Transverse colon (tissue), 4 donors: Measurements from ENCODE around the gene FRAS1. TPM values are rescaled to one million over a fixed set of nuclear protein-coding genes. Genes with fewer than 3 reads are reported as not detected.
"Not testable (repeated sequence)": the region's sequence is repeated elsewhere in the genome, so short reads cannot be mapped to it uniquely, and the experiment has no call there.

Experiments used
- DNase-seq: peaks from one replicate; pipeline ENCODE4 v3.0.0-alpha.2; 2019
- H3K27ac ChIP-seq, 4 donors: fragments of 200-600 bp; sonication (generic); 2 replicates each; pipeline ENCODE4 v1.5.1; 2016 to 2018; ENCODE audit warnings: inconsistent platforms in 4 of 4
- H3K27me3 ChIP-seq: fragments of 200-600 bp; sonication (generic); 2 replicates; pipeline ENCODE4 v1.5.1; 2017; ENCODE audit warnings: inconsistent platforms
- H3K36me3 ChIP-seq, 4 donors: fragments of 200-600 bp; sonication (generic); 2 replicates each; pipeline ENCODE4 v1.5.1; 2017 to 2019; ENCODE audit warnings: inconsistent platforms in 4 of 4
- H3K4me1 ChIP-seq, 4 donors: fragments of 200-600 bp; sonication (generic); 2 replicates each; pipeline ENCODE4 v1.5.1; 2017 to 2020; ENCODE audit warnings: inconsistent platforms in 4 of 4
- H3K4me3 ChIP-seq, 4 donors: fragments of 200-600 bp; sonication (generic); 1 replicate in 1 of 4; 2 replicates in 3 of 4; pipeline versions ENCODE4 v1.5.1 to v1.6.1; 2017 to 2019; ENCODE audit warnings: inconsistent platforms in 4 of 4
- H3K9me3 ChIP-seq, 2 donors: fragments of 200-600 bp; sonication (generic); 2 replicates each; pipeline ENCODE4 v1.5.1; 2017 to 2019; ENCODE audit warnings: inconsistent platforms in 2 of 2
- CTCF ChIP-seq, 5 experiments: fragments of 200-600 bp in 3 of 5; fragments of 450-650 bp in 2 of 5; sonication (generic) in 3 of 5; IDR thresholded peaks; 1 replicate in 2 of 5; 2 replicates in 3 of 5; pipeline ENCODE4 v1.5.1; 2016 to 2017; ENCODE audit warnings: antibody characterized with exemption in 5 of 5, inconsistent platforms in 3 of 5, mild to moderate bottlenecking in 2 of 5, moderate library complexity in 1 of 5
- EP300 ChIP-seq: sonication (generic); formaldehyde crosslinking; IDR thresholded peaks from one replicate; pipeline ENCODE4 v1.6.1; 2017; ENCODE audit warnings: antibody characterized with exemption, low read depth
- POLR2A ChIP-seq: fragments of 450-650 bp; IDR thresholded peaks from one replicate; pipeline ENCODE4 v1.6.1; 2016; ENCODE audit warnings: antibody characterized with exemption, mild to moderate bottlenecking, moderate library complexity
- POLR2AphosphoS5 ChIP-seq, 3 donors: sonication (generic); formaldehyde crosslinking; IDR thresholded peaks; one replicate each; pipeline ENCODE4 v1.6.1; 2016; ENCODE audit warnings: antibody characterized with exemption in 3 of 3
- WGBS, 2 donors: methylation state at CpG; one replicate each; pipeline ENCODE4 v1.1.5; 2018; ENCODE audit warnings: low coverage in 1 of 2; 5-methylcytosine and 5-hydroxymethylcytosine counted together
- in situ Hi-C, 4 donors: fragments of 200-750 bp; cut with MboI; loops; one replicate each; pipeline versions ENCODE4 v1.15.0 to v1.15.1; 2017; ENCODE audit warnings: low sequenced_read_pairs in 3 of 4, low pct_ligation_motif_present in 1 of 4, low pct_unique_long_range_greater_than_20kb in 1 of 4
- intact Hi-C: fragments of 100-400 bp; cut with DNase I; formaldehyde crosslinking; loops from one replicate; pipeline ENCODE4 v1.15.1; 2023; ENCODE audit warnings: low total_unique reads
- total RNA-seq, 4 donors: library from RNA; depleted of rRNA; stranded (reverse); fragments of >200 nt; gene quantifications; one replicate each; pipeline ENCODE4 v1.1.0, GENCODE V29; 2016

FRAS1 gene
- total RNA-seq, 4 donors from 2014 or later, result 1.8 to 9.7 (median 3.1) TPM

- DNase-seq, result no peak
- 36 to 40% methylated on average over 2 of the region's 2 CpGs for WGBS, 2 donors
- no peaks in the 10 kb centered on the region for H3K36me3 ChIP-seq
- H3K27me3 ChIP-seq, result no peaks in the 10 kb centered on the region
- no peak for TF ChIP-seq POLR2AphosphoS5 (IDR thresholded peaks at IDR 0.05)
- no peak for TF ChIP-seq CTCF (IDR thresholded peaks at IDR 0.05)
- no peak for TF ChIP-seq EP300
- TF ChIP-seq POLR2A, result no peak
- no peaks in the 10 kb centered on the region for H3K9me3 ChIP-seq
- no peak overlapping the region for H3K27ac ChIP-seq
- intact Hi-C loops (no loop called here), in situ Hi-C loops (no loop called here)
- H3K4me3 ChIP-seq, result no peak overlapping the region
- no peaks in the 10 kb centered on the region for H3K4me1 ChIP-seq
These were observed 427.5 kb downstream of the FRAS1 start for GRCh38 chr4:78484574-78484973.

- in situ Hi-C loops (no loop called here), intact Hi-C loops (no loop called here)
- Histone ChIP-seq H3K27ac (no peak overlapping the region), H3K4me3 (no peak overlapping the region), H3K36me3 (no peaks in the 10 kb centered on the region), H3K4me1 (no peaks in the 10 kb centered on the region), H3K9me3 (no peaks in the 10 kb centered on the region), H3K27me3 (no peaks in the 10 kb centered on the region)
- no peak for DNase-seq
- TF ChIP-seq POLR2AphosphoS5 (IDR thresholded peaks at IDR 0.05) (no peak), EP300 (no peak), CTCF (IDR thresholded peaks at IDR 0.05) (no peak), POLR2A (no peak)
These were observed 436.6 kb downstream of the FRAS1 start for GRCh38 chr4:78493731-78494130.

- Histone ChIP-seq H3K27ac (no peak overlapping the region), H3K36me3 (no peaks in the 10 kb centered on the region), H3K27me3 (no peaks in the 10 kb centered on the region), H3K4me3 (no peak overlapping the region), H3K4me1 (no peaks in the 10 kb centered on the region), H3K9me3 (no peaks in the 10 kb centered on the region)
- TF ChIP-seq POLR2AphosphoS5 (IDR thresholded peaks at IDR 0.05) (no peak), EP300 (no peak), CTCF (IDR thresholded peaks at IDR 0.05) (no peak), POLR2A (no peak)
- no peak for DNase-seq
- intact Hi-C loops, result no loop called here
- in situ Hi-C loops, result no loop called here
- WGBS, 2 donors, result 81 to 83% methylated on average over 4 of the region's 4 CpGs
These were observed 439.0 kb downstream of the FRAS1 start for GRCh38 chr4:78496021-78496643.

- intact Hi-C loops, H3K27ac ChIP-seq, H3K9me3 ChIP-seq, H3K36me3 ChIP-seq, H3K4me1 ChIP-seq, H3K4me3 ChIP-seq, DNase-seq, H3K27me3 ChIP-seq: not testable (repeated sequence)
- in situ Hi-C loops, result loop anchor here in 2 of 4 donors (25.0 kb wide), 1 partner anchor 544 kb away; no protein-coding TSS in a partner anchor
- WGBS, 2 donors, result 66% methylated on average over 10 of the region's 10 CpGs; no CpG with 5 or more reads in 1 of the 2 donors
These were observed 449.1 kb downstream of the FRAS1 start for GRCh38 chr4:78506260-78506659.

GRCh38 chr4:78509043-78509442 lies 451.9 kb downstream of the FRAS1 start:
- no peaks in the 10 kb centered on the region for H3K27me3 ChIP-seq
- intact Hi-C loops, result no loop called here
- no peak overlapping the region for H3K4me3 ChIP-seq
- WGBS, 2 donors, result 74 to 90% methylated on average over 2 of the region's 2 CpGs
- in situ Hi-C loops, result loop anchor here in 2 of 4 donors (25.0 kb wide), 1 partner anchor 547 kb away; no protein-coding TSS in a partner anchor
- H3K36me3 ChIP-seq, result no peaks in the 10 kb centered on the region
- DNase-seq, result no peak
- H3K9me3 ChIP-seq, result no peaks in the 10 kb centered on the region
- H3K4me1 ChIP-seq, result peaks cover 0 to 11% (median 5%) of the 10 kb centered on the region in 4 donors
- no peak overlapping the region for H3K27ac ChIP-seq
- TF ChIP-seq EP300 (no peak), POLR2A (no peak), CTCF (IDR thresholded peaks at IDR 0.05) (no peak), POLR2AphosphoS5 (IDR thresholded peaks at IDR 0.05) (no peak)
